Lower leg skin (tissue), 3 donors: ENCODE measurements around the gene MINK1.

Experiments
- CTCF ChIP-seq, 3 donors: fragments of 450-650 bp; IDR thresholded peaks; one replicate each; pipeline ENCODE4 v1.5.1; 2016; ENCODE audit warnings: antibody characterized with exemption in 3 of 3, mild to moderate bottlenecking in 3 of 3, moderate library complexity in 2 of 3
- POLR2A ChIP-seq, 2 donors: fragments of 450-650 bp; IDR thresholded peaks; one replicate each; pipeline ENCODE4 v1.6.1; 2016 to 2017; ENCODE audit warnings: antibody characterized with exemption in 2 of 2, mild to moderate bottlenecking in 1 of 2, moderate library complexity in 1 of 2

GRCh38 chr17:4942760-4943508 lies 109.8 kb downstream of the MINK1 start:
- TF ChIP-seq CTCF (IDR thresholded peaks at IDR 0.05) (no peak), POLR2A (IDR thresholded peaks at IDR 0.05) (no peak)
